Neural progenitor cell (in vitro differentiated cells): ENCODE results near the gene PCDHGB3.

ENCODE experiments used
- EZH2phosphoT487 ChIP-seq: fragments of 200-600 bp; sonication (generic); IDR thresholded peaks from 2 replicates; pipeline ENCODE4 v1.6.1; 2017; ENCODE audit warnings: antibody characterized with exemption
- TF ChIP-seq, protein P1 (sequence below): fragments of 200-600 bp; sonication (generic); IDR thresholded peaks from 2 replicates; pipeline ENCODE4 v1.5.1; 2017; ENCODE audit warnings: antibody characterized with exemption, mild to moderate bottlenecking

DNA sequence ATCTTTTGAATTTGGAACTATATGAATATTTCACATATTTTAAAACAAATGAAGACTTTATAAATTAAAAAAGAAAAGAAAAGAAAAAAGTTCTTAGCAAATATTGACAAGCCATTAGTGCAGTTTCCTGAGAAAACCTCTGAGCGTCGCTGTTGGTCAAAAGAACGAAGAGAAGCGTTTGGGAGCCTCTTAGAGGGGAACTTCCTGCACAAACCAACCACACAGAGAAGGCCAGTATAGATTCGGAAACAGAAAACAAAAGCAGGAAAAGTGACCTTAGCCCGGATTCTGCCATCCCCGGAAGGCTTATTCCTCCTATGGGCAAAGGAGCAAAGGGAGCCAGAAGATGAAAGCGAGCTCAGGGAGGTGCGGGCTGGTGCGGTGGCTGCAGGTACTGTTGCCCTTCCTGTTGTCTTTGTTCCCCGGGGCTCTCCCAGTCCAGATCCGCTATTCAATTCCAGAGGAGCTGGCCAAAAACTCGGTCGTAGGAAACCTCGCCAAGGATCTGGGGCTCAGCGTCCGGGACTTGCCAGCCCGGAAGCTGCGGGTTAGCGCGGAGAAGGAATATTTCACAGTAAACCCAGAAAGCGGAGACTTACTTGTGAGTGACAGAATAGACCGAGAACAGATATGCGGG, 10.1 kb upstream of the PCDHGB3 start, which contains the start of gene PCDHGB2:
- TF ChIP-seq, protein P1, sequence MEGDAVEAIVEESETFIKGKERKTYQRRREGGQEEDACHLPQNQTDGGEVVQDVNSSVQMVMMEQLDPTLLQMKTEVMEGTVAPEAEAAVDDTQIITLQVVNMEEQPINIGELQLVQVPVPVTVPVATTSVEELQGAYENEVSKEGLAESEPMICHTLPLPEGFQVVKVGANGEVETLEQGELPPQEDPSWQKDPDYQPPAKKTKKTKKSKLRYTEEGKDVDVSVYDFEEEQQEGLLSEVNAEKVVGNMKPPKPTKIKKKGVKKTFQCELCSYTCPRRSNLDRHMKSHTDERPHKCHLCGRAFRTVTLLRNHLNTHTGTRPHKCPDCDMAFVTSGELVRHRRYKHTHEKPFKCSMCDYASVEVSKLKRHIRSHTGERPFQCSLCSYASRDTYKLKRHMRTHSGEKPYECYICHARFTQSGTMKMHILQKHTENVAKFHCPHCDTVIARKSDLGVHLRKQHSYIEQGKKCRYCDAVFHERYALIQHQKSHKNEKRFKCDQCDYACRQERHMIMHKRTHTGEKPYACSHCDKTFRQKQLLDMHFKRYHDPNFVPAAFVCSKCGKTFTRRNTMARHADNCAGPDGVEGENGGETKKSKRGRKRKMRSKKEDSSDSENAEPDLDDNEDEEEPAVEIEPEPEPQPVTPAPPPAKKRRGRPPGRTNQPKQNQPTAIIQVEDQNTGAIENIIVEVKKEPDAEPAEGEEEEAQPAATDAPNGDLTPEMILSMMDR: peak; percentile 49
- TF ChIP-seq EZH2phosphoT487: no peak
